Naive thymus-derived CD4-positive, alpha-beta T cell (primary cell): ENCODE data around the gene GGTLC1. TPM values are rescaled to one million over a fixed set of nuclear protein-coding genes. Genes with fewer than 3 reads are reported as not detected.
"Not testable (repeated sequence)": the region's sequence is repeated elsewhere in the genome, so short reads cannot be mapped to it uniquely, and the experiment has no call there.

ENCODE experiments used
- ATAC-seq: fragments of 150-1000 bp; cut with Tn5 transposase; 2 replicates; pipeline ENCODE4 v1.10.0; 2021; ENCODE audit warnings: mild to moderate bottlenecking, moderate library complexity
- CTCF ChIA-PET: fragments of 350-600 bp; sonication (Branson Sonifier 250); formaldehyde crosslinking; loops from one replicate; lab custom pipeline; 2021; ENCODE audit warnings: antibody characterized with exemption; lab: Charles Lee
- POLR2A ChIA-PET: fragments of 350-600 bp; sonication (Branson Sonifier 250); formaldehyde crosslinking; loops from one replicate; lab custom pipeline; 2021; ENCODE audit warnings: antibody characterized with exemption, inconsistent platforms; lab: Charles Lee
- DNase-seq, 9 donors: peaks; one replicate each; pipeline versions ENCODE4 v3.0.0 to v3.0.0-alpha.2; 2020 to 2022; ENCODE audit warnings: mixed read lengths in 1 of 9
- H3K27ac ChIP-seq: one replicate; pipeline ENCODE4 v1.7.0; 2013; ENCODE audit warnings: mild to moderate bottlenecking, low read depth, low read length, moderate library complexity
- H3K27me3 ChIP-seq, 2 donors: one replicate each; pipeline ENCODE4 v1.7.0; 2013; ENCODE audit warnings: low read length in 2 of 2, mild to moderate bottlenecking in 2 of 2, moderate library complexity in 2 of 2; ENCODE audit not compliant: control insufficient read depth in 2 of 2, insufficient read depth in 2 of 2
- H3K36me3 ChIP-seq, 3 experiments: 1 replicate in 2 of 3; 2 replicates in 1 of 3; pipeline ENCODE4 v1.7.0; 2013; ENCODE audit warnings: low read length in 3 of 3, mild to moderate bottlenecking in 3 of 3, moderate library complexity in 1 of 3; ENCODE audit not compliant: insufficient read depth in 3 of 3, control insufficient read depth in 2 of 3
- H3K4me1 ChIP-seq, 2 donors: one replicate each; pipeline ENCODE4 v1.7.0; 2013; ENCODE audit warnings: low read length in 2 of 2, mild to moderate bottlenecking in 2 of 2, moderate library complexity in 1 of 2; ENCODE audit not compliant: control insufficient read depth in 2 of 2, insufficient read depth in 2 of 2
- H3K4me3 ChIP-seq: 2 replicates; pipeline ENCODE4 v1.7.0; 2013; ENCODE audit warnings: mild to moderate bottlenecking, low read length
- H3K9me3 ChIP-seq, 3 experiments: 1 replicate in 2 of 3; 2 replicates in 1 of 3; pipeline ENCODE4 v1.7.0; 2013; ENCODE audit warnings: low read length in 3 of 3; ENCODE audit not compliant: control insufficient read depth in 2 of 3
- H3K27ac Mint-ChIP-seq, 9 donors: one replicate each; pipeline ENCODE4 v1.8.0; 2020 to 2022; ENCODE audit warnings: mixed read lengths in 9 of 9, mild to moderate bottlenecking in 8 of 9, moderate library complexity in 5 of 9, inconsistent platforms in 2 of 9
- H3K27me3 Mint-ChIP-seq, 5 donors: one replicate each; pipeline ENCODE4 v1.8.0; 2021 to 2022; ENCODE audit warnings: mixed read lengths in 5 of 5, mild to moderate bottlenecking in 1 of 5
- H3K36me3 Mint-ChIP-seq, 5 donors: one replicate each; pipeline ENCODE4 v1.8.0; 2020 to 2022; ENCODE audit warnings: mixed read lengths in 5 of 5, mild to moderate bottlenecking in 3 of 5, inconsistent platforms in 1 of 5
- H3K4me1 Mint-ChIP-seq, 7 donors: one replicate each; pipeline ENCODE4 v1.8.0; 2020 to 2022; ENCODE audit warnings: mixed read lengths in 7 of 7, mild to moderate bottlenecking in 3 of 7, inconsistent platforms in 1 of 7
- H3K4me3 Mint-ChIP-seq, 10 donors: one replicate each; pipeline ENCODE4 v1.8.0; 2020 to 2022; ENCODE audit warnings: mild to moderate bottlenecking in 10 of 10, mixed read lengths in 10 of 10, moderate library complexity in 6 of 10, inconsistent platforms in 2 of 10
- H3K9me3 Mint-ChIP-seq, 11 donors: one replicate each; pipeline ENCODE4 v1.8.0; 2020 to 2022; ENCODE audit warnings: mixed read lengths in 11 of 11, mild to moderate bottlenecking in 4 of 11, inconsistent platforms in 1 of 11, moderate library complexity in 1 of 11
- intact Hi-C, 2 donors: fragments of 100-400 bp; cut with micrococcal nuclease; formaldehyde crosslinking; loops; one replicate each; pipeline ENCODE4 v1.15.1; 2023
- polyA plus RNA-seq, 2 donors: library from polyadenylated mRNA; unstranded; fragments of 300-500 nt; fragmentation: Illumina TruSeq; gene quantifications; one replicate each; pipeline ENCODE4 v1.2.3, GENCODE V29; 2021
- total RNA-seq, 6 experiments: library from RNA in 5 of 6; stranded (reverse) in 5 of 6; gene quantifications; 1 replicate in 5 of 6; 2 replicates in 1 of 6; pipeline ENCODE4 v1.2.3 and lab custom pipeline; 2021 to 2026

The GGTLC1 gene
- total and polyA plus RNA-seq, 7 experiments from 2014 or later = not detected

- H3K4me3 ChIP-seq, H3K9me3 ChIP-seq, H3K4me3 Mint-ChIP-seq, H3K36me3 Mint-ChIP-seq, CTCF ChIA-PET, H3K27me3 ChIP-seq, intact Hi-C loops, DNase-seq, ATAC-seq, H3K4me1 Mint-ChIP-seq, H3K4me1 ChIP-seq, POLR2A ChIA-PET, H3K9me3 Mint-ChIP-seq, H3K36me3 ChIP-seq, H3K27me3 Mint-ChIP-seq, H3K27ac Mint-ChIP-seq, H3K27ac ChIP-seq: not testable (repeated sequence)
Observed at GRCh38 chr20:23990296-23990695, 1.7 kb upstream of the GGTLC1 start.

GRCh38 chr20:23988966-23989365 is 387 bp upstream of the GGTLC1 start:
- H3K36me3 Mint-ChIP-seq, H3K4me3 Mint-ChIP-seq: not testable (repeated sequence)

GRCh38 chr20:23986716-23987115 is 1.9 kb downstream of the GGTLC1 start:
- intact Hi-C loops, H3K36me3 Mint-ChIP-seq, H3K9me3 Mint-ChIP-seq, H3K27me3 ChIP-seq, H3K9me3 ChIP-seq, H3K36me3 ChIP-seq, H3K27ac Mint-ChIP-seq, H3K4me3 ChIP-seq, POLR2A ChIA-PET, ATAC-seq, H3K27ac ChIP-seq, H3K27me3 Mint-ChIP-seq, CTCF ChIA-PET, H3K4me1 ChIP-seq, H3K4me1 Mint-ChIP-seq, DNase-seq, H3K4me3 Mint-ChIP-seq: not testable (repeated sequence)

More at GRCh38 chr20:23988966-23989365, 387 bp upstream of the GGTLC1 start:
- ATAC-seq, H3K36me3 ChIP-seq, DNase-seq, H3K4me1 ChIP-seq, H3K4me3 ChIP-seq, H3K9me3 Mint-ChIP-seq, H3K27ac Mint-ChIP-seq, H3K4me1 Mint-ChIP-seq, CTCF ChIA-PET, H3K27me3 ChIP-seq, H3K27me3 Mint-ChIP-seq, H3K9me3 ChIP-seq, intact Hi-C loops, H3K27ac ChIP-seq: not testable (repeated sequence)
- POLR2A ChIA-PET = interaction anchor here (0.6 kb wide), 1 partner anchor 825 kb away, joined by 3 read pairs; no protein-coding TSS in a partner anchor

GRCh38 chr20:23986310-23986709 is 2.3 kb downstream of the GGTLC1 start:
- H3K4me3 ChIP-seq, H3K27ac ChIP-seq, H3K36me3 Mint-ChIP-seq, H3K4me1 Mint-ChIP-seq, H3K36me3 ChIP-seq, CTCF ChIA-PET, H3K27me3 Mint-ChIP-seq, H3K9me3 ChIP-seq, H3K9me3 Mint-ChIP-seq, H3K27ac Mint-ChIP-seq, H3K27me3 ChIP-seq, DNase-seq, H3K4me1 ChIP-seq, H3K4me3 Mint-ChIP-seq, ATAC-seq, POLR2A ChIA-PET, intact Hi-C loops: not testable (repeated sequence)

- CTCF ChIA-PET, DNase-seq, H3K4me3 Mint-ChIP-seq, H3K27ac Mint-ChIP-seq, H3K27me3 Mint-ChIP-seq, H3K9me3 Mint-ChIP-seq, POLR2A ChIA-PET, ATAC-seq, H3K27me3 ChIP-seq, H3K36me3 ChIP-seq, H3K9me3 ChIP-seq, H3K27ac ChIP-seq, H3K4me3 ChIP-seq, H3K36me3 Mint-ChIP-seq, H3K4me1 Mint-ChIP-seq, H3K4me1 ChIP-seq: not testable (repeated sequence)
- intact Hi-C loops = loop anchor here in 1 of 2 donors (2.0 kb wide), 1 partner anchor 49 kb away; no protein-coding TSS in a partner anchor
Observed at GRCh38 chr20:23985790-23986225, 2.8 kb downstream of the GGTLC1 start.

- H3K9me3 Mint-ChIP-seq, POLR2A ChIA-PET, H3K27ac Mint-ChIP-seq, ATAC-seq, DNase-seq, H3K4me3 Mint-ChIP-seq, H3K36me3 Mint-ChIP-seq, H3K4me3 ChIP-seq, H3K27me3 ChIP-seq, CTCF ChIA-PET, H3K4me1 Mint-ChIP-seq, H3K27ac ChIP-seq, H3K9me3 ChIP-seq, H3K27me3 Mint-ChIP-seq, H3K36me3 ChIP-seq, H3K4me1 ChIP-seq: not testable (repeated sequence)
- intact Hi-C loops = loop anchor here in 1 of 2 donors (2.0 kb wide), 1 partner anchor 48 kb away; no protein-coding TSS in a partner anchor
Observed at GRCh38 chr20:23985066-23985789, 3.4 kb downstream of the GGTLC1 start.

- H3K9me3 Mint-ChIP-seq, H3K27me3 Mint-ChIP-seq, H3K27me3 ChIP-seq, H3K27ac Mint-ChIP-seq, ATAC-seq, POLR2A ChIA-PET, H3K4me3 Mint-ChIP-seq, H3K36me3 ChIP-seq, H3K4me1 ChIP-seq, H3K4me3 ChIP-seq, H3K9me3 ChIP-seq, DNase-seq, H3K36me3 Mint-ChIP-seq, H3K27ac ChIP-seq, CTCF ChIA-PET, H3K4me1 Mint-ChIP-seq: not testable (repeated sequence)
- intact Hi-C loops = loop anchor here in 1 of 2 donors (2.0 kb wide), 1 partner anchor 48 kb away; no protein-coding TSS in a partner anchor
Observed at GRCh38 chr20:23984476-23985023, 4.0 kb downstream of the GGTLC1 start.
